Smooth muscle cell (in vitro differentiated cells): ENCODE measurements around the gene KCNH3. TPM values are rescaled to one million over a fixed set of nuclear protein-coding genes. Genes with fewer than 3 reads are reported as not detected.

ENCODE experiments used
- DNase-seq: peaks from one replicate; lab custom pipeline; 2025; ENCODE audit not compliant: unreplicated experiment; lab: John Stamatoyannopoulos, UW
- H2AFZ ChIP-seq: fragments of 200-600 bp; sonication (generic); 2 replicates; pipeline ENCODE4 v1.6.0; 2016; ENCODE audit warnings: antibody characterized with exemption, low read depth, mild to moderate bottlenecking
- H3F3A ChIP-seq: fragments of 200-600 bp; sonication (generic); 2 replicates; pipeline ENCODE4 v1.6.0; 2017; ENCODE audit warnings: antibody characterized with exemption, low read depth
- H3K27ac ChIP-seq: fragments of 200-600 bp; sonication (generic); 2 replicates; pipeline ENCODE4 v1.5.1; 2016; ENCODE audit warnings: low read depth, mild to moderate bottlenecking
- H3K27me3 ChIP-seq: fragments of 200-600 bp; sonication (generic); 2 replicates; pipeline ENCODE4 v1.6.1; 2016; ENCODE audit warnings: low read depth, mild to moderate bottlenecking
- H3K36me3 ChIP-seq: fragments of 200-600 bp; sonication (generic); 2 replicates; pipeline ENCODE4 v1.5.1; 2016; ENCODE audit warnings: low read depth
- H3K4me1 ChIP-seq: fragments of 200-600 bp; sonication (generic); 2 replicates; pipeline ENCODE4 v1.5.1; 2016; ENCODE audit warnings: low read depth
- H3K4me2 ChIP-seq: fragments of 200-600 bp; sonication (generic); 2 replicates; pipeline ENCODE4 v1.6.0; 2016; ENCODE audit warnings: mild to moderate bottlenecking
- H3K4me3 ChIP-seq: fragments of 200-600 bp; sonication (generic); 2 replicates; pipeline ENCODE4 v1.5.1; 2016; ENCODE audit warnings: mild to moderate bottlenecking
- H3K79me2 ChIP-seq: fragments of 200-600 bp; sonication (generic); 2 replicates; pipeline ENCODE4 v1.6.0; 2016; ENCODE audit warnings: low read depth, mild to moderate bottlenecking
- H3K9ac ChIP-seq: fragments of 200-600 bp; sonication (generic); 2 replicates; pipeline ENCODE4 v1.6.0; 2016; ENCODE audit warnings: low read depth
- H3K9me3 ChIP-seq: fragments of 200-600 bp; sonication (generic); replicated peaks from 2 replicates; pipeline ENCODE4 v1.5.1; 2016; ENCODE audit warnings: low read depth
- H4K20me1 ChIP-seq: fragments of 200-600 bp; sonication (generic); 2 replicates; pipeline ENCODE4 v1.6.0; 2016; ENCODE audit warnings: low read depth
- WGBS: methylation state at CpG from one replicate; pipeline ENCODE4 v1.1.7; 2016; ENCODE audit warnings: low lambda C conversion rate; 5-methylcytosine and 5-hydroxymethylcytosine counted together
- polyA plus RNA-seq: library from polyadenylated mRNA; unstranded; fragments of >200 nt; fragmentation: Nextera tagmentation; extraction: Ambion mirVana; gene quantifications from 2 replicates; pipeline ENCODE4 v1.2.1, GENCODE V29; 2016
- total RNA-seq: library from RNA; depleted of rRNA; stranded (reverse); fragments of >200 nt; gene quantifications from 2 replicates; pipeline ENCODE4 v1.2.3, GENCODE V29; 2014
- TF ChIP-seq, protein P1 (sequence below): fragments of 200-600 bp; sonication (generic); IDR thresholded peaks from 2 replicates; pipeline ENCODE4 v1.5.1; 2017; ENCODE audit warnings: borderline replicate concordance, mild to moderate bottlenecking, antibody characterized with exemption; ENCODE audit not compliant: insufficient read depth, poor library complexity, severe bottlenecking

The KCNH3 gene
- total and polyA plus RNA-seq, 2 experiments from 2014 or later: 0.09 to 0.94 TPM

DNA sequence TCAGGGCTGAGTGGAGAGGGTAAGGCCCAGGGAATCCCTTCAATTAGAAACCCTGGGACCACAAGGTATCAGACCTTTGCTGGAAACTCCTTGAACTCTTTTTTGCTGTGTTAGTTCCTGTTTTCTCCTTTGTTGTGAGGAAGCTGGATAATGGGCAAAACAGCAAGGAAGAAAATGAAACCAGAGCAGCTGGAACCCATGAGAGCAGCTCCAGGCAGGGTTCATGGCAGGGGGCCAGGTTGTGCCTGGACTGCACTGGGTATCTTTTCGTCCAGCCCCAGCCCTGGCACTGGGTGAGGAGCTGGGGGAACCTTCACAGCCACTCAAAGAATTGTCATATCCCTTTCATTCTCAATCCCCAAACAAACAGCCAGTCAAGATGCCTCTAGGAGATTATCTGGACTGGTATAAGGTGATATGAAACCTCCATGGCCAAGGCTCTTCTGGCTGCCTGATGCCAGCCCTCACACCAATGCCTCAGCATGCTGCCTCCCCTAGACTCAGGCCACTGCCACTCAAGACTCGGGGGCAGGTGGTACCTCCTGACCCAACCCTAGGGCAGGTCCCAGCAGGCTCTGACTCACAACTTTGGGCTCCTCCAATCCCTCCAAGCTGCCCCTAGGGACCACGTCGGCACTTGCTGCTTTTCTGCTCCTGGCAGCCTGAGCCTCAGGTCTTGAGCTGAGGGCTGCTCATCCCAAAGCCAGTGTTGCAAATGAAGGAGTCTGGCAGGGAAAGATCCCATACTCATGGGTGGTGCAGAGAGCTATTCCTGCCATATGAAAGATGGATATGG is 50.1 kb downstream of the KCNH3 start:
- H3K27ac ChIP-seq: no peak overlapping the region
- DNase-seq: no peak
- no peak overlapping the region for H3K9ac ChIP-seq
- no peaks in the 10 kb centered on the region for H3K9me3 ChIP-seq
- H3K4me2 ChIP-seq: no peak overlapping the region
- no peaks in the 10 kb centered on the region for H3K4me1 ChIP-seq
- TF ChIP-seq, protein P1, sequence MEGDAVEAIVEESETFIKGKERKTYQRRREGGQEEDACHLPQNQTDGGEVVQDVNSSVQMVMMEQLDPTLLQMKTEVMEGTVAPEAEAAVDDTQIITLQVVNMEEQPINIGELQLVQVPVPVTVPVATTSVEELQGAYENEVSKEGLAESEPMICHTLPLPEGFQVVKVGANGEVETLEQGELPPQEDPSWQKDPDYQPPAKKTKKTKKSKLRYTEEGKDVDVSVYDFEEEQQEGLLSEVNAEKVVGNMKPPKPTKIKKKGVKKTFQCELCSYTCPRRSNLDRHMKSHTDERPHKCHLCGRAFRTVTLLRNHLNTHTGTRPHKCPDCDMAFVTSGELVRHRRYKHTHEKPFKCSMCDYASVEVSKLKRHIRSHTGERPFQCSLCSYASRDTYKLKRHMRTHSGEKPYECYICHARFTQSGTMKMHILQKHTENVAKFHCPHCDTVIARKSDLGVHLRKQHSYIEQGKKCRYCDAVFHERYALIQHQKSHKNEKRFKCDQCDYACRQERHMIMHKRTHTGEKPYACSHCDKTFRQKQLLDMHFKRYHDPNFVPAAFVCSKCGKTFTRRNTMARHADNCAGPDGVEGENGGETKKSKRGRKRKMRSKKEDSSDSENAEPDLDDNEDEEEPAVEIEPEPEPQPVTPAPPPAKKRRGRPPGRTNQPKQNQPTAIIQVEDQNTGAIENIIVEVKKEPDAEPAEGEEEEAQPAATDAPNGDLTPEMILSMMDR: no peak
- H4K20me1 ChIP-seq: no peaks in the 10 kb centered on the region
- 93% methylated on average over 4 of the region's 4 CpGs for WGBS
- H3F3A ChIP-seq: no peaks in the 10 kb centered on the region
- H3K27me3 ChIP-seq: no peaks in the 10 kb centered on the region
- no peak overlapping the region for H2AFZ ChIP-seq
- no peak overlapping the region for H3K4me3 ChIP-seq
- no peaks in the 10 kb centered on the region for H3K79me2 ChIP-seq
- H3K36me3 ChIP-seq: no peaks in the 10 kb centered on the region

GRCh38 chr12:49598527-49598926 is 59.7 kb downstream of the KCNH3 start:
- Histone ChIP-seq H3F3A (no peaks in the 10 kb centered on the region), H3K4me3 (no peak overlapping the region), H3K27me3 (no peaks in the 10 kb centered on the region), H3K9ac (no peak overlapping the region), H3K79me2 (no peaks in the 10 kb centered on the region), H3K9me3 (no peaks in the 10 kb centered on the region), H2AFZ (no peak overlapping the region), H3K4me1 (no peaks in the 10 kb centered on the region), H3K36me3 (no peaks in the 10 kb centered on the region), H3K27ac (no peak overlapping the region), H4K20me1 (no peaks in the 10 kb centered on the region), H3K4me2 (no peak overlapping the region)
- 95% methylated on average over 10 of the region's 10 CpGs for WGBS
- TF ChIP-seq, protein P1: no peak
- DNase-seq: no peak

DNA sequence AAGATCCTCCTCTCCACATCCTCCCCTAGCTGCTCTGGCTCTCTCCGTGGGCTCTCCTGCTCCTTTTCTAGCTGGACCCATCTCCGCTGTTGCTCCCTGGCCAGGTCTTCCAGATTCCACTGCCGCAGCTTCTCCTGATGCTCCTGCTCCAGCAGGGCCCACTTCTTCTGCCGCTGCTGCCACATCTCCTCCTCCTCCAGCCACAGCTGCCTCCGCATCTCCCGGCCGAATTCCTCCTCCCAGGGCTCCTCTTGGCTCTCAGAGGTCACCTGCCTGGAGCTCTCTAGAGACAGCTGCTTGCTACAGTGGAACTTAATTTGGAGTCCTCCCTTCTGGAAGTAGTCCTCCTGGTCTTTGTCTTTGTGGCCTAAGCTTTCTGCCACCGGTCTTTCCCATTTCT is 61.1 kb downstream of the KCNH3 start:
- Histone ChIP-seq H3K9ac (no peak overlapping the region), H3K4me1 (no peaks in the 10 kb centered on the region), H3K9me3 (no peaks in the 10 kb centered on the region), H3K4me3 (no peak overlapping the region), H3K27me3 (no peaks in the 10 kb centered on the region), H2AFZ (no peak overlapping the region), H3F3A (no peaks in the 10 kb centered on the region), H3K27ac (no peak overlapping the region), H3K79me2 (no peaks in the 10 kb centered on the region), H3K36me3 (no peaks in the 10 kb centered on the region), H3K4me2 (no peak overlapping the region), H4K20me1 (no peaks in the 10 kb centered on the region)
- TF ChIP-seq, protein P1: no peak
- WGBS: 96% methylated on average over 8 of the region's 8 CpGs
- DNase-seq: no peak

GRCh38 chr12:49603721-49604120 is 64.9 kb downstream of the KCNH3 start:
- H3K27ac ChIP-seq: no peak overlapping the region
- H3K36me3 ChIP-seq: no peaks in the 10 kb centered on the region
- H3K9ac ChIP-seq: no peak overlapping the region
- H3K4me3 ChIP-seq: no peak overlapping the region
- H3F3A ChIP-seq: no peaks in the 10 kb centered on the region
- DNase-seq: no peak
- no peak overlapping the region for H2AFZ ChIP-seq
- no peaks in the 10 kb centered on the region for H3K27me3 ChIP-seq
- TF ChIP-seq, protein P1: no peak
- no peaks in the 10 kb centered on the region for H3K79me2 ChIP-seq
- H3K4me1 ChIP-seq: no peaks in the 10 kb centered on the region
- 92% methylated on average over 1 of the region's 1 CpG for WGBS
- no peaks in the 10 kb centered on the region for H4K20me1 ChIP-seq
- no peak overlapping the region for H3K4me2 ChIP-seq
- H3K9me3 ChIP-seq: no peaks in the 10 kb centered on the region
